ENCODE measurements around the gene CREBL2.

DNA sequence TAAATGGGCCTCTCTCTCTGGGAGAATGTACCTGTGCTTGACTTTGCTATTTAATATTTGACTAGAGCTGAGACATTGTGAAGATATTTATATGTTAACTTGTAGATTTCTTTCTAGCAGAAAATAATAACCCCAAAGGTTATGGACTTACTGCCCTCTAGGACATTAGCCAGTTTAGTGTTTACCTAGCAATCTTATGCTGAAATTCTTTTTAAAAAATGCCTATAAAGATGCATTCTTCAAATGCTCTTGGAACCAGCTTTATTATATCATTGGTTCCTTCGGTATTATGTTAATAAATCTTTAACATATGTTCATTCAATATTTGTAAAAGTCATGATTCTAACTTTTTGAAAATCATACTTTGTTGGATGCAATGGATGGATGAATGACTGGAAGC is 56.3 kb downstream of the CREBL2 start:
- TF ChIP-seq, protein P1, sequence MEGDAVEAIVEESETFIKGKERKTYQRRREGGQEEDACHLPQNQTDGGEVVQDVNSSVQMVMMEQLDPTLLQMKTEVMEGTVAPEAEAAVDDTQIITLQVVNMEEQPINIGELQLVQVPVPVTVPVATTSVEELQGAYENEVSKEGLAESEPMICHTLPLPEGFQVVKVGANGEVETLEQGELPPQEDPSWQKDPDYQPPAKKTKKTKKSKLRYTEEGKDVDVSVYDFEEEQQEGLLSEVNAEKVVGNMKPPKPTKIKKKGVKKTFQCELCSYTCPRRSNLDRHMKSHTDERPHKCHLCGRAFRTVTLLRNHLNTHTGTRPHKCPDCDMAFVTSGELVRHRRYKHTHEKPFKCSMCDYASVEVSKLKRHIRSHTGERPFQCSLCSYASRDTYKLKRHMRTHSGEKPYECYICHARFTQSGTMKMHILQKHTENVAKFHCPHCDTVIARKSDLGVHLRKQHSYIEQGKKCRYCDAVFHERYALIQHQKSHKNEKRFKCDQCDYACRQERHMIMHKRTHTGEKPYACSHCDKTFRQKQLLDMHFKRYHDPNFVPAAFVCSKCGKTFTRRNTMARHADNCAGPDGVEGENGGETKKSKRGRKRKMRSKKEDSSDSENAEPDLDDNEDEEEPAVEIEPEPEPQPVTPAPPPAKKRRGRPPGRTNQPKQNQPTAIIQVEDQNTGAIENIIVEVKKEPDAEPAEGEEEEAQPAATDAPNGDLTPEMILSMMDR (IDR thresholded peaks at IDR 0.05), result no peak
- no peak for TF ChIP-seq EP300 (IDR thresholded peaks at IDR 0.05)
- TF ChIP-seq POLR2A (IDR thresholded peaks at IDR 0.05), result no peak
